Neutrophil (primary cell): ENCODE data around the gene DENND11.

Source experiments
- H3K27ac ChIP-seq: fragments of 200-600 bp; sonication (generic); 2 replicates; pipeline ENCODE4 v1.5.1; 2016; ENCODE audit warnings: mild to moderate bottlenecking, moderate library complexity
- H3K27me3 ChIP-seq: fragments of 200-600 bp; sonication (generic); 2 replicates; pipeline ENCODE4 v1.6.0; 2016; ENCODE audit warnings: mild to moderate bottlenecking
- H3K36me3 ChIP-seq: fragments of 200-600 bp; sonication (generic); 2 replicates; pipeline ENCODE4 v1.5.1; 2017
- H3K4me1 ChIP-seq, 2 experiments: fragments of 200-600 bp in 1 of 2; sonication (generic) in 1 of 2; 1 replicate in 1 of 2; 2 replicates in 1 of 2; pipeline versions ENCODE4 v1.5.1 to v1.6.1; 2013 to 2016; ENCODE audit warnings: low read depth in 1 of 2, low read length in 1 of 2, mild to moderate bottlenecking in 1 of 2, moderate library complexity in 1 of 2; ENCODE audit not compliant: control insufficient read depth in 1 of 2, insufficient read depth in 1 of 2
- H3K4me3 ChIP-seq, 2 experiments: fragments of 200-600 bp in 1 of 2; sonication (generic) in 1 of 2; 1 replicate in 1 of 2; 2 replicates in 1 of 2; pipeline ENCODE4 v1.5.1; 2013 to 2016; ENCODE audit warnings: low read depth in 1 of 2, low read length in 1 of 2, mild to moderate bottlenecking in 1 of 2, moderate library complexity in 1 of 2
- H3K9me3 ChIP-seq: fragments of 200-600 bp; sonication (generic); 2 replicates; pipeline ENCODE4 v1.5.1; 2016
- CTCF ChIP-seq: fragments of 200-600 bp; sonication (generic); IDR thresholded peaks from 2 replicates; pipeline ENCODE4 v1.5.1; 2016; ENCODE audit warnings: antibody characterized with exemption

Gene DENND11

DNA sequence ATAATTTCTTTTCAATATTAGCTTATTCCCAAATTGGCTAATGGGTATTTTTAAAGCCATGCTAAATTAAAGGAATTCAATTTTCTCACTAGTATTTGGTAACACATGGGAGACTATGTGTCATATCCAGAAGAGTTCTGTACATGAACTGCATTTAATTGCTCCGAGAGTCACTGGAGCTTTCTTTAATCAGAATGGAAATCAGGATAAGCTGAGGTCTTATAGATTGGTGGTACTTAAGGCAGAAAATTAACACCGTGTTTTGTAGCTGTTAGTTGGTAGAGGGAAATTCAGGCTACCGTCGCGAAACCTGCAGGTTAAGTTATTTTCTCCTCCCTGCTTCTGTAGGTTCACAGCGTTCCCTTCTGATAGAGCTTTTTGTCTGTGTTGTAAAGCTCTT is 6.4 kb upstream of the DENND11 start, which contains the start of gene WEE2:
Gene WEE2 (plus strand): TSS at position 3 of the 400 bp plus-strand sequence. CDS start 406 bp downstream, outside the sequence.
- Histone ChIP-seq H3K27ac (no peak within 1 kb of the TSS), H3K27me3 (peaks cover 21% of the 10 kb centered on the region), H3K36me3 (no peaks in the 10 kb centered on the region), H3K9me3 (no peaks in the 10 kb centered on the region), H3K4me3 (no peak within 1 kb of the TSS), H3K4me1 (no peaks in the 10 kb centered on the region)
- no peak for TF ChIP-seq CTCF

- Histone ChIP-seq H3K27me3 (peaks cover 38% of the 10 kb centered on the region), H3K36me3 (no peaks in the 10 kb centered on the region), H3K4me1 (peaks cover 2 to 6% of the 10 kb centered on the region in 2 experiments), H3K4me3 (no peak overlapping the region), H3K9me3 (no peaks in the 10 kb centered on the region), H3K27ac (no peak overlapping the region)
- TF ChIP-seq CTCF: no peak
These were observed 4.5 kb upstream of the DENND11 start for GRCh38 chr7:141706239-141707064.

DNA sequence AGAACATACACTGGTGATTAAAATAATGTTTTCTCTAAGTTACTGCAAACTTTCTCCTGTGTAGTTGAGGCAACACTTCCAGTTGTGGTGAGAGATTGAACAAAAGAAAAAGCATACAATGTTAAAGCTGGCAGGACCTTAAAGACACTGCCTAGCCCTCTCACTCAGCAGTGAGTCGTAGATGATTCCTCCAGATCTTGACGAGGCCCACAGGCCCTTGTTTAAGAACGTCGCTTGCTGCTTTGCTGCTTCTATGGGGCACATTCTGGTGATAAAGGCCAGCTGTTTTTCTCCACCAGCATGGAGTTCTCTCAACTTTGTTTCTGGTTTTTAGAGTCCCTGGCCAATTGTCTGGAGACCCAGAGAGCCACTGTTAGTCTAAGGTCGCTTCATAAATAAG is 2.8 kb upstream of the DENND11 start:
- Histone ChIP-seq H3K36me3 (no peaks in the 10 kb centered on the region), H3K4me3 (no peak overlapping the region), H3K27me3 (peaks cover 55% of the 10 kb centered on the region), H3K9me3 (no peaks in the 10 kb centered on the region), H3K4me1 (peaks cover 3 to 14% of the 10 kb centered on the region in 2 experiments), H3K27ac (no peak overlapping the region)
- no peak for TF ChIP-seq CTCF

- Histone ChIP-seq H3K9me3 (no peaks in the 10 kb centered on the region), H3K4me1 (peaks cover 3 to 14% of the 10 kb centered on the region in 2 experiments), H3K27ac (no peak overlapping the region), H3K4me3 (no peak overlapping the region), H3K36me3 (no peaks in the 10 kb centered on the region), H3K27me3 (peaks cover 60% of the 10 kb centered on the region)
- no peak for TF ChIP-seq CTCF
These were observed 2.1 kb upstream of the DENND11 start for GRCh38 chr7:141704112-141704511.

DNA sequence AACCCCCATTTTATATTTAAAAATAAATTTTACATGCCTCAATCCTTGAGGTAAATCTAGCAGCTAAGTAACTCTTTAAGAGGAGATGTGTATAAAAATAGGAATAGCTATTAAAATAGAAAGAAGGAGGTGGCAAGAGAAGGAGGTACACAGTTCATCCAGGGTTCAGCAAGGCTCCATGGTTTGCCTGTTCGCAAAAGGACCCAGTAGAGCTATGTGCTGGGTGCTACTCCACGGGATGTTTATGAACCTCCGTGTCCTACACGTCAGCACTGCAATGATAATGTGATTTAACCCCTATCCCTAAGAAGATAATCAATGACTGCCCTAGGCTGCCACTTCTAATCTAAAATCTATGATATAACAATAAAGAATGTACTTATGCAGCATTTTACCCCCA is 926 bp upstream of the DENND11 start:
- H3K27me3 ChIP-seq: peaks cover 67% of the 10 kb centered on the region
- H3K4me3 ChIP-seq: no peak overlapping the region

More for the DNA sequence above, 926 bp upstream of the DENND11 start:
- Histone ChIP-seq H3K36me3 (no peaks in the 10 kb centered on the region), H3K27ac (no peak overlapping the region), H3K4me1 (peaks cover 3 to 14% of the 10 kb centered on the region in 2 experiments), H3K9me3 (no peaks in the 10 kb centered on the region)
- no peak for TF ChIP-seq CTCF
